ENCODE data around the gene ARHGAP9.

GRCh38 chr12:57473886-57474285 lies 5.8 kb downstream of the ARHGAP9 start:
- TF ChIP-seq POLR2A (IDR thresholded peaks at IDR 0.05) (no peak), CTCF (IDR thresholded peaks at IDR 0.05 in 8 of 11, conservative IDR thresholded peaks at IDR 0.05 in 3 of 11) (no peak)
